Left lung (tissue), 10 donors: ENCODE results near the gene SNORC. TPM values are rescaled to one million over a fixed set of nuclear protein-coding genes. Genes with fewer than 3 reads are reported as not detected.
A peak's percentile ranks its signal among the peaks of the same experiment; 100 is the strongest.

ENCODE experiments used
- ATAC-seq: fragments of 200-7000 bp; cut with Tn5 transposase; one replicate; pipeline ENCODE4 v1.9.1; 2020; ENCODE audit warnings: moderate library complexity
- DNase-seq, 4 donors: peaks; one replicate each; pipeline ENCODE4 v3.0.0-alpha.2; 2013 to 2020
- H3K27ac ChIP-seq, 2 donors: fragments of 200-600 bp; sonication (generic) in 1 of 2; one replicate each; pipeline versions ENCODE4 v1.5.0 to v1.8.0; 2020 to 2021
- H3K27me3 ChIP-seq, 2 donors: fragments of 200-600 bp; sonication (generic) in 1 of 2; one replicate each; pipeline versions ENCODE4 v1.5.0 to v1.8.0; 2020 to 2021
- H3K36me3 ChIP-seq, 2 donors: fragments of 200-600 bp; sonication (generic) in 1 of 2; one replicate each; pipeline versions ENCODE4 v1.5.0 to v1.8.0; 2020 to 2021
- H3K4me1 ChIP-seq, 2 donors: fragments of 200-600 bp; one replicate each; pipeline ENCODE4 v1.8.0; 2021
- H3K4me3 ChIP-seq, 2 donors: fragments of 200-600 bp; sonication (generic) in 1 of 2; one replicate each; pipeline versions ENCODE4 v1.5.0 to v1.8.0; 2020 to 2021; ENCODE audit warnings: mild to moderate bottlenecking in 1 of 2
- H3K9me3 ChIP-seq, 2 donors: fragments of 200-600 bp; sonication (generic) in 1 of 2; one replicate each; pipeline versions ENCODE4 v1.5.0 to v1.8.0; 2020 to 2021
- CTCF ChIP-seq, 2 donors: fragments of 200-600 bp; sonication (generic) in 1 of 2; IDR thresholded peaks; one replicate each; pipeline versions ENCODE4 v1.5.0 to v1.8.0; 2021; ENCODE audit warnings: antibody characterized with exemption in 2 of 2
- intact Hi-C, 2 donors: fragments of 100-400 bp; cut with DNase I; formaldehyde crosslinking; loops; one replicate each; pipeline versions ENCODE4 v1.11.2 to v1.14.2; 2022
- polyA plus RNA-seq, 6 donors: library from polyadenylated mRNA; unstranded; fragments of 120-200 nt; gene quantifications; one replicate each; pipeline ENCODE4 v1.2.1, GENCODE V29; 2013; ENCODE audit not compliant: insufficient read length in 6 of 6
- total RNA-seq, 2 donors: library from RNA; stranded (reverse); fragmentation: NEBNext Ultra II Directional; extraction: Animal tissue kit (Norgen Biotek cat#: 25700); gene quantifications; one replicate each; pipeline ENCODE4 v1.2.1, GENCODE V29; 2021
- donor health status: DM: no; HTN: yes; CAD: no.
- donor health status: DM: no; HTN: no; CAD: no.

The SNORC gene
- total and polyA plus RNA-seq, 8 donors = 0.53 to 3.6 (median 1.7) TPM

DNA sequence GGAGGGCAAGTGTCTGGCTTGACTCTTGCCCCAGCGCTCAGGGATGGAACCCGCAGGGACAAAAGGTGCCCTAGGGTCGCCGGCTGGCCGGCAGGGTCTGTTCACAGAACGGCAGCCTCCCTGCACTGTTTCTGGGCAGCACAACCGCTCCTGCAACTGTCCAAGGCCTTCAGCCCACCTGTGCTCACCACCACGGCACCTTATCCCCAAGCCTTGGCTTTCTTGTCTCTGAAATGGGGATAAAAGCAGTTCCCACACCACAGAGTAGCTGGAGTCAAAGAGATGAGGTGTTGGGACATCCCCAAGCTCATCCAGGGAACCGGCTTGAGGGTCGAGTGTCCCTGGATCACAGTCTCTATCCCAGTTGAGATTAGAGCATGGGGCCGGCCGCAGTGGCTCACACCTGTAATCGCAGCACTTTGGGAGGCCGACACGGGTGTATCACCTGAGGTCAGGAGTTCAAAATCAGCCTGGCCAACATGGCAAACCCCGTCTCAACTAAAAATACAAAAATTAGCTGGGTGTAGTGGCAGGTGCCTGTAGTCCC is 4.7 kb downstream of the SNORC start:
- no peak for ATAC-seq
- H3K27ac ChIP-seq = no peak overlapping the region
- peaks cover 15 to 34% of the 10 kb centered on the region in 2 donors for H3K27me3 ChIP-seq
- no peak for DNase-seq
- no peak for TF ChIP-seq CTCF (IDR thresholded peaks at IDR 0.05)
- no peak overlapping the region for H3K4me3 ChIP-seq
- no peaks in the 10 kb centered on the region for H3K36me3 ChIP-seq
- H3K4me1 ChIP-seq = peaks cover 0 to 20% of the 10 kb centered on the region in 2 donors
- intact Hi-C loops = no loop called here
- H3K9me3 ChIP-seq = no peaks in the 10 kb centered on the region

DNA sequence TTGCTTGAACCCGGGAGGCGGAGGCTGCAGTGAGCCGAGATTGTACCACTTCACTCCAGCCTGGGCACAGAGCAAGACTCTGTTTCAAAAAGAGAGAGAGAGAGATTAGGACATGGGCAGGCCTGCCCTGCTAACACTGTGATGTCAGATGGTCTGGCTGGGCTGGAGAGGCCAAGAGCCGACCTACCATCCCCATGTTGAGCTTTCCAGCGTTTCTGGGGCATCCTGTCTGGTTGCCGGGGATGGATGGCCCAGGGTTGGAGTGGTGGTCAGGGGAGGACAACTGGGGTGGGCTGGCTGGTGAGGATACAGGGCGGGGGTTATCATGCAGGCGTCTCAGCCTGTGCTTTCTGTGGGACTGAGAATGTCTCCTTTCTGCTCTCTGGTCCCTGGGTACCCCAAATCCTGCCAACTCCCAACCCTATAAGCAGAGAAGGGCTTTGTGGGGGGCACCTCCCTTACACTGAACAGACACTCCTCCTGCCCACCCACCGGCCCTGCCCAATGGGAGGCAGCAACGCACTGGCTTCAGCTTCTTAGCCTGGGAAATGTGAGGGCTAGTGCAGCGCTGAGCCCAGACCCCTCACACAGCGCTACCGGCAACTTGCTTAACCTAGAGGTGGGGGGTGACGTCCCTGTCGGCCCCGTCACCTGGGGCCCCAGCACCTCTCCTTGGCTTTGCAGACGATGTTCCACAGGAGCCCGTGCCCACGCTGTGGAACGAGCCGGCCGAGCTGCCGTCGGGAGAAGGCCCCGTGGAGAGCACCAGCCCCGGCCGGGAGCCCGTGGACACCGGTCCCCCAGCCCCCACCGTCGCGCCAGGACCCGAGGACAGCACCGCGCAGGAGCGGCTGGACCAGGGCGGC is 5.4 kb downstream of the SNORC start:
- TF ChIP-seq CTCF (IDR thresholded peaks at IDR 0.05) = no peak
- Histone ChIP-seq H3K27ac (no peak overlapping the region), H3K4me3 (peak overlapping the region; percentile 9 to 35), H3K27me3 (peaks cover 15 to 34% of the 10 kb centered on the region in 2 donors), H3K4me1 (peaks cover 0 to 20% of the 10 kb centered on the region in 2 donors), H3K9me3 (no peaks in the 10 kb centered on the region), H3K36me3 (no peaks in the 10 kb centered on the region)
- intact Hi-C loops = no loop called here
- DNase-seq = no peak
- peak; percentile 27 for ATAC-seq

DNA sequence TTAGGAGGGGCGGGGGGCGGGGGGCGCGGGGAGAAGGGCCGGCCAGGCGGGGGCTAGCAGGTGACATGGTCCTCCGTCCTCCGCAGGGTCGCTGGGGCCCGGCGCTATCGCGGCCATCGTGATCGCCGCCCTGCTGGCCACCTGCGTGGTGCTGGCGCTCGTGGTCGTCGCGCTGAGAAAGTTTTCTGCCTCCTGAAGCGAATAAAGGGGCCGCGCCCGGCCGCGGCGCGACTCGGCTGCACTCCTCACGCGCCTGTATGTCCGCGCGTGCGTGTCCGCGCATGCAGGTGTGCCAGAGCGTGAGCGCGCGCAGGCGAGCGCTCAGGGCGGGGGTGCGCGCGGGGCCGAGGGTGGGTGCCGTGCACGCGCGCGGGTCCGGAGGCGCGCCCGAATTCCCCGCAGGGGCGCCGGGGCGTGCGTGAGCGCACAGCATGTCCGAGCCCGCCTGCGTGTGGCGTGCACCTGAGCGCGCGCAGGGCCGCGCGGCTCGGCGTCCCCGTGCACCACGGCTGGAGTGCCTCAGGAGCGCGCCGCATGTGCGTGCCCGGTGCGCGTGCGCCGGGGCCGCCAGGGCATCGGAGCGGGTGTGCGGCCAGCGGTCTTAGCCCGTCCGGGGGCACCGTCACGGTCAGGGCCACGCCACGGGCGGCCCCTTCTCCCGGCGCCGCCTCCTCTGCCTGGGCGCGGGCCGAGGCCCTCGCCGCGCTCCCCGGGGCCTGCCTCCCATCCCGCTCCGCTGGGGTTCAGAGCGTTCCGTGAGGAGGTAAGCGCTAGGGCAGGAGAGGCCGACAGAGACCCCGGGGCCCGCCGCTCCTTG is 6.3 kb downstream of the SNORC start:
- intact Hi-C loops = no loop called here
- H3K4me1 ChIP-seq = peaks cover 0 to 20% of the 10 kb centered on the region in 2 donors

GRCh38 chr2:232876978-232877441 is 6.9 kb downstream of the SNORC start:
- no peaks in the 10 kb centered on the region for H3K36me3 ChIP-seq
- no peaks in the 10 kb centered on the region for H3K9me3 ChIP-seq
- H3K27ac ChIP-seq = no peak overlapping the region
- H3K4me3 ChIP-seq = peak overlapping the region in 1 of 2 donors; percentile 35
- no peak for DNase-seq
- no peak for TF ChIP-seq CTCF (IDR thresholded peaks at IDR 0.05)
- peaks cover 15 to 34% of the 10 kb centered on the region in 2 donors for H3K27me3 ChIP-seq
- peaks cover 0 to 20% of the 10 kb centered on the region in 2 donors for H3K4me1 ChIP-seq
- no peak for ATAC-seq
- intact Hi-C loops = no loop called here

More for the DNA sequence above, 6.3 kb downstream of the SNORC start:
- no peak for TF ChIP-seq CTCF (IDR thresholded peaks at IDR 0.05)
- no peak overlapping the region for H3K27ac ChIP-seq
- no peaks in the 10 kb centered on the region for H3K36me3 ChIP-seq
- peaks cover 15 to 34% of the 10 kb centered on the region in 2 donors for H3K27me3 ChIP-seq
- H3K9me3 ChIP-seq = no peaks in the 10 kb centered on the region
- ATAC-seq (peak; percentile 61), DNase-seq (peak in 2 of 4 donors; percentile 10 to 36)
- peak overlapping the region; percentile 9 to 35 for H3K4me3 ChIP-seq
